Calu3 (cell line): ENCODE measurements around the gene RNF115. TPM values are rescaled to one million over a fixed set of nuclear protein-coding genes. Genes with fewer than 3 reads are reported as not detected.
A peak's percentile ranks its signal among the peaks of the same experiment; 100 is the strongest.
"Not testable (repeated sequence)": the region's sequence is repeated elsewhere in the genome, so short reads cannot be mapped to it uniquely, and the experiment has no call there.

Experiments used
- BruUV-seq: library from RNA; stranded (reverse); fragments of 400-500 nt; replicated peaks from 2 replicates; lab custom pipeline; 2021; lab: Mats Ljungman, UMichigan
- CTCF ChIA-PET: fragments of 300-600 bp; sonication (Branson Sonifier 250); formaldehyde crosslinking; loops from one replicate; lab custom pipeline; 2022; ENCODE audit warnings: antibody characterized with exemption; lab: Charles Lee
- DNase-seq: peaks from one replicate; pipeline ENCODE4 v3.0.0; 2022
- H3K27ac Mint-ChIP-seq: one replicate; pipeline ENCODE4 v1.8.0; 2022; ENCODE audit warnings: mixed read lengths; ENCODE audit not compliant: unreplicated experiment
- H3K27me3 Mint-ChIP-seq: one replicate; pipeline ENCODE4 v1.8.0; 2022; ENCODE audit warnings: mixed read lengths; ENCODE audit not compliant: unreplicated experiment
- H3K36me3 Mint-ChIP-seq: one replicate; pipeline ENCODE4 v1.8.0; 2022; ENCODE audit warnings: mild to moderate bottlenecking, moderate library complexity, mixed read lengths; ENCODE audit not compliant: insufficient read depth, unreplicated experiment
- H3K4me1 Mint-ChIP-seq: one replicate; pipeline ENCODE4 v1.8.0; 2022; ENCODE audit warnings: mild to moderate bottlenecking, low read depth, mixed read lengths; ENCODE audit not compliant: unreplicated experiment
- H3K4me3 Mint-ChIP-seq: one replicate; pipeline ENCODE4 v1.8.0; 2022; ENCODE audit warnings: mild to moderate bottlenecking, low read depth, moderate library complexity, mixed read lengths; ENCODE audit not compliant: unreplicated experiment
- H3K9me3 Mint-ChIP-seq: one replicate; pipeline ENCODE4 v1.8.0; 2022; ENCODE audit warnings: low read depth, mixed read lengths; ENCODE audit not compliant: unreplicated experiment
- CTCF ChIP-seq: fragments of 200-600 bp; IDR thresholded peaks from one replicate; pipeline ENCODE4 v1.8.0; 2022; ENCODE audit warnings: antibody characterized with exemption; ENCODE audit not compliant: unreplicated experiment
- intact Hi-C: fragments of 100-400 bp; cut with micrococcal nuclease; formaldehyde crosslinking; loops from one replicate; pipeline ENCODE4 v1.10.0; 2022; ENCODE audit not compliant: unreplicated experiment
- total RNA-seq: library from RNA; stranded (reverse); gene quantifications from 2 replicates; pipeline ENCODE4 v1.2.3, GENCODE V29; 2022

RNF115 gene
- total RNA-seq, 1 experiment from 2014 or later: 9.5 TPM

- Mint-ChIP-seq H3K27me3 (peaks cover 21% of the 10 kb centered on the region), H3K36me3 (peaks cover 9% of the 10 kb centered on the region), H3K9me3 (no peaks in the 10 kb centered on the region), H3K27ac (no peak overlapping the region), H3K4me1 (peaks cover 9% of the 10 kb centered on the region), H3K4me3 (peak overlapping the region; percentile 64)
- CTCF ChIA-PET: interaction anchor here (0.6 to 1.5 kb wide), 7 partner anchors 10 to 124 kb away, joined by 3 to 5 read pairs (median 4); partner anchors contain the start of genes NUDT17 and PDZK1
- intact Hi-C loops: no loop called here
- BruUV-seq: no TSS peak
- peak; percentile 97 for TF ChIP-seq CTCF
- DNase-seq: peak; percentile 82
Measured at GRCh38 chr1:145720878-145721671, 102.8 kb downstream of the RNF115 start.

GRCh38 chr1:145720556-145720877 is 103.4 kb downstream of the RNF115 start:
- H3K27ac Mint-ChIP-seq: no peak overlapping the region
- peaks cover 9% of the 10 kb centered on the region for H3K36me3 Mint-ChIP-seq
- peak overlapping the region; percentile 64 for H3K4me3 Mint-ChIP-seq
- intact Hi-C loops: no loop called here
- H3K4me1 Mint-ChIP-seq: peaks cover 9% of the 10 kb centered on the region
- no TSS peak for BruUV-seq
- no peaks in the 10 kb centered on the region for H3K9me3 Mint-ChIP-seq
- peaks cover 21% of the 10 kb centered on the region for H3K27me3 Mint-ChIP-seq
- no peak for TF ChIP-seq CTCF
- CTCF ChIA-PET: interaction anchor here (0.5 to 1.5 kb wide), 6 partner anchors 9 to 224 kb away, joined by 3 to 9 read pairs (median 4); partner anchors contain the start of gene NUDT17
- peak; percentile 12 for DNase-seq

GRCh38 chr1:145719230-145720079 is 104.4 kb downstream of the RNF115 start, which contains the start of gene CD160:
CD160 (plus strand) TSS chr1:145719499; CDS start chr1:145728328, 8,829 bp downstream.
- TF ChIP-seq CTCF: no peak
- BruUV-seq: no TSS peak
- H3K9me3 Mint-ChIP-seq: no peaks in the 10 kb centered on the region
- peaks cover 21% of the 10 kb centered on the region for H3K27me3 Mint-ChIP-seq
- intact Hi-C loops: no loop called here
- no peak within 1 kb of the TSS for H3K27ac Mint-ChIP-seq
- peaks cover 9% of the 10 kb centered on the region for H3K36me3 Mint-ChIP-seq
- no peak for DNase-seq
- peaks cover 9% of the 10 kb centered on the region for H3K4me1 Mint-ChIP-seq
- no peak within 1 kb of the TSS for H3K4me3 Mint-ChIP-seq
- CTCF ChIA-PET: interaction anchor here (0.7 to 1.4 kb wide), 2 partner anchors 12 to 27 kb away, joined by 3 to 4 read pairs; partner anchors contain the start of gene PDZK1

GRCh38 chr1:145718465-145718864 is 105.4 kb downstream of the RNF115 start:
- H3K9me3 Mint-ChIP-seq, H3K27ac Mint-ChIP-seq, intact Hi-C loops, H3K4me1 Mint-ChIP-seq, H3K36me3 Mint-ChIP-seq, BruUV-seq, DNase-seq, H3K4me3 Mint-ChIP-seq: not testable (repeated sequence)
- CTCF ChIA-PET: interaction anchor here (0.7 to 1.4 kb wide), 2 partner anchors 11 to 28 kb away, joined by 3 to 4 read pairs; partner anchors contain the start of gene PDZK1
- H3K27me3 Mint-ChIP-seq: peaks cover 21% of the 10 kb centered on the region
